ENCODE data around the gene APBB1.

DNA sequence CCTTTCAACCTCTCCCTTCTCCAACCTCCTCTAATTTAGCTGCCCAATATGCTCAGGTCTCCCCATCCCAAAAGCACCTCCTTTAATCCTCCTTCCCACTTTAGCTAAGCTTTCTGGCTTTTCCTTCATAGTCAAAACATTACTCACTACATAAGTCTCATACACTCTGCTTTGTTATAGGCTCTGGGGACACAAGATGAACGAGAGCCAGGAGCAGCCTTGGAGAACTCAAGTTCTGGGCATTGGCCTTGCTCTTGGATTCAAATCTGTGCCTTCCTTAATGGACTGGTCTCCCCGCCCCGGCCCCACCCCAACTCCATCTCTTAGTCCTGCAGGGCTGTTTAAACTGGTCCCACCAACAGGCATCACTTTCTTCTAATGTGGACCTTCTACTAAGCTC, 33.3 kb upstream of the APBB1 start:
- TF ChIP-seq, protein P1, sequence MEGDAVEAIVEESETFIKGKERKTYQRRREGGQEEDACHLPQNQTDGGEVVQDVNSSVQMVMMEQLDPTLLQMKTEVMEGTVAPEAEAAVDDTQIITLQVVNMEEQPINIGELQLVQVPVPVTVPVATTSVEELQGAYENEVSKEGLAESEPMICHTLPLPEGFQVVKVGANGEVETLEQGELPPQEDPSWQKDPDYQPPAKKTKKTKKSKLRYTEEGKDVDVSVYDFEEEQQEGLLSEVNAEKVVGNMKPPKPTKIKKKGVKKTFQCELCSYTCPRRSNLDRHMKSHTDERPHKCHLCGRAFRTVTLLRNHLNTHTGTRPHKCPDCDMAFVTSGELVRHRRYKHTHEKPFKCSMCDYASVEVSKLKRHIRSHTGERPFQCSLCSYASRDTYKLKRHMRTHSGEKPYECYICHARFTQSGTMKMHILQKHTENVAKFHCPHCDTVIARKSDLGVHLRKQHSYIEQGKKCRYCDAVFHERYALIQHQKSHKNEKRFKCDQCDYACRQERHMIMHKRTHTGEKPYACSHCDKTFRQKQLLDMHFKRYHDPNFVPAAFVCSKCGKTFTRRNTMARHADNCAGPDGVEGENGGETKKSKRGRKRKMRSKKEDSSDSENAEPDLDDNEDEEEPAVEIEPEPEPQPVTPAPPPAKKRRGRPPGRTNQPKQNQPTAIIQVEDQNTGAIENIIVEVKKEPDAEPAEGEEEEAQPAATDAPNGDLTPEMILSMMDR (IDR thresholded peaks at IDR 0.05; ENCODE audit: insufficient read depth, low read length): no peak
- TF ChIP-seq, protein P2, sequence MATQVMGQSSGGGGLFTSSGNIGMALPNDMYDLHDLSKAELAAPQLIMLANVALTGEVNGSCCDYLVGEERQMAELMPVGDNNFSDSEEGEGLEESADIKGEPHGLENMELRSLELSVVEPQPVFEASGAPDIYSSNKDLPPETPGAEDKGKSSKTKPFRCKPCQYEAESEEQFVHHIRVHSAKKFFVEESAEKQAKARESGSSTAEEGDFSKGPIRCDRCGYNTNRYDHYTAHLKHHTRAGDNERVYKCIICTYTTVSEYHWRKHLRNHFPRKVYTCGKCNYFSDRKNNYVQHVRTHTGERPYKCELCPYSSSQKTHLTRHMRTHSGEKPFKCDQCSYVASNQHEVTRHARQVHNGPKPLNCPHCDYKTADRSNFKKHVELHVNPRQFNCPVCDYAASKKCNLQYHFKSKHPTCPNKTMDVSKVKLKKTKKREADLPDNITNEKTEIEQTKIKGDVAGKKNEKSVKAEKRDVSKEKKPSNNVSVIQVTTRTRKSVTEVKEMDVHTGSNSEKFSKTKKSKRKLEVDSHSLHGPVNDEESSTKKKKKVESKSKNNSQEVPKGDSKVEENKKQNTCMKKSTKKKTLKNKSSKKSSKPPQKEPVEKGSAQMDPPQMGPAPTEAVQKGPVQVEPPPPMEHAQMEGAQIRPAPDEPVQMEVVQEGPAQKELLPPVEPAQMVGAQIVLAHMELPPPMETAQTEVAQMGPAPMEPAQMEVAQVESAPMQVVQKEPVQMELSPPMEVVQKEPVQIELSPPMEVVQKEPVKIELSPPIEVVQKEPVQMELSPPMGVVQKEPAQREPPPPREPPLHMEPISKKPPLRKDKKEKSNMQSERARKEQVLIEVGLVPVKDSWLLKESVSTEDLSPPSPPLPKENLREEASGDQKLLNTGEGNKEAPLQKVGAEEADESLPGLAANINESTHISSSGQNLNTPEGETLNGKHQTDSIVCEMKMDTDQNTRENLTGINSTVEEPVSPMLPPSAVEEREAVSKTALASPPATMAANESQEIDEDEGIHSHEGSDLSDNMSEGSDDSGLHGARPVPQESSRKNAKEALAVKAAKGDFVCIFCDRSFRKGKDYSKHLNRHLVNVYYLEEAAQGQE (IDR thresholded peaks at IDR 0.05; ENCODE audit: insufficient replicate concordance, low read depth): no peak
